CD4-positive, CD25-positive, alpha-beta regulatory T cell (primary cell): ENCODE results near the gene DENND1A. TPM values are rescaled to one million over a fixed set of nuclear protein-coding genes. Genes with fewer than 3 reads are reported as not detected.
"Not testable (repeated sequence)": the region's sequence is repeated elsewhere in the genome, so short reads cannot be mapped to it uniquely, and the experiment has no call there.

Experiments
- ATAC-seq, 2 donors: fragments of 150-1000 bp; cut with Tn5 transposase; one replicate each; pipeline ENCODE4 v1.10.0; 2021; ENCODE audit warnings: low read depth in 2 of 2, moderate number of reproducible peaks in 2 of 2, moderate library complexity in 1 of 2
- DNase-seq, 3 donors: peaks; one replicate each; pipeline versions ENCODE4 v3.0.0 to v3.0.0-alpha.2; 2012 to 2022; ENCODE audit warnings: mixed read lengths in 1 of 3
- H3K27ac ChIP-seq: one replicate; pipeline ENCODE4 v1.7.0; 2013; ENCODE audit warnings: mild to moderate bottlenecking, low read length; ENCODE audit not compliant: insufficient read depth, poor library complexity, severe bottlenecking
- H3K27me3 ChIP-seq: one replicate; pipeline ENCODE4 v1.7.0; 2013; ENCODE audit warnings: low read length; ENCODE audit not compliant: control insufficient read depth, insufficient read depth
- H3K36me3 ChIP-seq: one replicate; pipeline ENCODE4 v1.7.0; 2013; ENCODE audit warnings: mild to moderate bottlenecking, low read length, moderate library complexity; ENCODE audit not compliant: control insufficient read depth, insufficient read depth
- H3K4me1 ChIP-seq: 2 replicates; pipeline ENCODE4 v1.7.0; 2013; ENCODE audit warnings: mild to moderate bottlenecking, low read length; ENCODE audit not compliant: insufficient read depth, control insufficient read depth, poor library complexity, severe bottlenecking
- H3K4me3 ChIP-seq: one replicate; pipeline ENCODE4 v1.7.0; 2013; ENCODE audit warnings: low read depth, mild to moderate bottlenecking, low read length, moderate library complexity
- H3K9me3 ChIP-seq, 2 experiments: 1 replicate in 1 of 2; 2 replicates in 1 of 2; pipeline ENCODE4 v1.7.0; 2013; ENCODE audit warnings: low read length in 2 of 2, mild to moderate bottlenecking in 1 of 2, moderate library complexity in 1 of 2; ENCODE audit not compliant: control insufficient read depth in 2 of 2
- H3K27ac Mint-ChIP-seq, 3 donors: one replicate each; pipeline ENCODE4 v1.8.0; 2020 to 2022; ENCODE audit warnings: mild to moderate bottlenecking in 3 of 3, mixed read lengths in 3 of 3, moderate library complexity in 2 of 3
- H3K27me3 Mint-ChIP-seq: one replicate; pipeline ENCODE4 v1.8.0; 2022; ENCODE audit warnings: mild to moderate bottlenecking, mixed read lengths
- H3K36me3 Mint-ChIP-seq: one replicate; pipeline ENCODE4 v1.8.0; 2020; ENCODE audit warnings: mixed read lengths
- H3K4me1 Mint-ChIP-seq, 4 donors: one replicate each; pipeline ENCODE4 v1.8.0; 2020 to 2022; ENCODE audit warnings: mixed read lengths in 4 of 4, mild to moderate bottlenecking in 1 of 4
- H3K4me3 Mint-ChIP-seq, 4 donors: one replicate each; pipeline ENCODE4 v1.8.0; 2020 to 2022; ENCODE audit warnings: mild to moderate bottlenecking in 4 of 4, mixed read lengths in 4 of 4, moderate library complexity in 3 of 4
- H3K9me3 Mint-ChIP-seq, 7 donors: one replicate each; pipeline ENCODE4 v1.8.0; 2020 to 2022; ENCODE audit warnings: mixed read lengths in 7 of 7, mild to moderate bottlenecking in 3 of 7, moderate library complexity in 2 of 7
- polyA plus RNA-seq, 4 donors: library from polyadenylated mRNA; unstranded; fragments of 300-500 nt; fragmentation: Illumina TruSeq; gene quantifications; one replicate each; pipeline ENCODE4 v1.2.3, GENCODE V29; 2021
- total RNA-seq: library from RNA; stranded (reverse); gene quantifications from one replicate; pipeline ENCODE4 v1.2.3, GENCODE V29; 2022

DENND1A gene
- total and polyA plus RNA-seq, 5 donors from 2014 or later: 3.5 to 21.8 (median 4.7) TPM

- Histone ChIP-seq H3K4me1 (peaks cover 19% of the 10 kb centered on the region), H3K4me3 (no peak overlapping the region), H3K27me3 (no peaks in the 10 kb centered on the region), H3K9me3 (no peaks in the 10 kb centered on the region), H3K36me3 (no peaks in the 10 kb centered on the region), H3K27ac (no peak overlapping the region)
- Mint-ChIP-seq H3K4me3 (peak overlapping the region in 1 of 4 donors; percentile 9), H3K27ac (peak overlapping the region in 2 of 3 donors; percentile 53 to 78), H3K4me1 (peaks cover 11 to 23% (median 16%) of the 10 kb centered on the region in 4 donors), H3K36me3 (no peaks in the 10 kb centered on the region), H3K27me3 (no peaks in the 10 kb centered on the region), H3K9me3 (no peaks in the 10 kb centered on the region)
- ATAC-seq (no peak), DNase-seq (no peak)
Measured at GRCh38 chr9:123335193-123335985, 594.5 kb downstream of the DENND1A start.

DNA sequence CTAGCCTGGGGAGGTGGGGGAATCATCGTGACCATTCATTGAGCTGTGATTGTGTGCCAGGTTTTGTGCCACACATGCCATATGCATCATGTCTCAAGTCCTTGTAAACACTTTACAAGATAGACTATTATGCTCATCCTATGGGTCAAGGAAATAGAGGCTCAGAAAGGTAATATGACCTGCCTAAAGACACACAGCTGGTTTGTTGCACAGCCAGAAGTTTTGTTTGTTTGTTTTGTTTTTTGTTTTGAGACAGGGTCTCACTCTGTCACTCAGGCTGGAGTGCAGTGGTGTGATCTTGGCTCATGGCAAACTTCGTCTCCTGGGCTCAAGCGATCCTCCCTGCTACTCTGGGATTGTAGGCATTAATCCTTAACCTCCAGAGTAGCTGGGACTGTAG, 595.3 kb downstream of the DENND1A start:
- Mint-ChIP-seq H3K27ac (no peak overlapping the region), H3K4me3 (no peak overlapping the region)
- ATAC-seq: no peak

DNA sequence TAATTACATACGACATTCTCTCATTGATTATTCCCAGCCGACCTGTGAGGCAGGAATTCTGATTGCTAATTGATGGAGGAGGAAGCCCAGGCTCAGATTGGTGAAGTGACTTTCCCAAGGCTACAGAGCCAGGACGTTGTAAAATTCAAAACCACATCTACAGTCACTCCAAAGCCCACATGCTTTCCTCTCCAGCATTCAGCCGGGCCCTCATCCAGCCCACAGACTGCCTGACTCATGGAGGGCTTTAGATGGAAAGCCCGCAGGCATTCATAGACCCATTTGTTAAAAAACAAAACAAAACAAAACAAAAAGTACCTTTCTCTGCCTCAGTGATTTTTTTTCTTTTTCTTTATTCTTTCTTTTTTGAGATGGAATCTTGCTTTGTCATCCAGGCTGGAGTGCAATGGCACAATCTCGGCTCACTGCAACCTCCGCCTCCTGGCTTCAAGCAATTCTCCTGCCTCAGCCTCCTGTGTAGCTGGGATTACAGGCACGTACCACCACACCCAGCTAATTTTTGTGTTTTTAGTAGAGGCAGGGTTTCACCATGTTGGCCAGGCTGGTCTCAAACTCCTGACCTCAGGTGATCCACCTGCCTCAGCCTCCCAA, 596.8 kb downstream of the DENND1A start:
- H3K27me3 ChIP-seq: not testable (repeated sequence)

More for the DNA sequence above, 595.3 kb downstream of the DENND1A start:
- peaks cover 12% of the 10 kb centered on the region for H3K4me1 ChIP-seq
- H3K27me3 ChIP-seq: no peaks in the 10 kb centered on the region
- H3K4me3 ChIP-seq: no peak overlapping the region
- Mint-ChIP-seq H3K4me1 (peaks cover 6 to 21% (median 11%) of the 10 kb centered on the region in 4 donors), H3K36me3 (no peaks in the 10 kb centered on the region), H3K27me3 (no peaks in the 10 kb centered on the region), H3K9me3 (no peaks in the 10 kb centered on the region)
- no peaks in the 10 kb centered on the region for H3K36me3 ChIP-seq
- DNase-seq: no peak
- H3K9me3 ChIP-seq: no peaks in the 10 kb centered on the region
- no peak overlapping the region for H3K27ac ChIP-seq

DNA sequence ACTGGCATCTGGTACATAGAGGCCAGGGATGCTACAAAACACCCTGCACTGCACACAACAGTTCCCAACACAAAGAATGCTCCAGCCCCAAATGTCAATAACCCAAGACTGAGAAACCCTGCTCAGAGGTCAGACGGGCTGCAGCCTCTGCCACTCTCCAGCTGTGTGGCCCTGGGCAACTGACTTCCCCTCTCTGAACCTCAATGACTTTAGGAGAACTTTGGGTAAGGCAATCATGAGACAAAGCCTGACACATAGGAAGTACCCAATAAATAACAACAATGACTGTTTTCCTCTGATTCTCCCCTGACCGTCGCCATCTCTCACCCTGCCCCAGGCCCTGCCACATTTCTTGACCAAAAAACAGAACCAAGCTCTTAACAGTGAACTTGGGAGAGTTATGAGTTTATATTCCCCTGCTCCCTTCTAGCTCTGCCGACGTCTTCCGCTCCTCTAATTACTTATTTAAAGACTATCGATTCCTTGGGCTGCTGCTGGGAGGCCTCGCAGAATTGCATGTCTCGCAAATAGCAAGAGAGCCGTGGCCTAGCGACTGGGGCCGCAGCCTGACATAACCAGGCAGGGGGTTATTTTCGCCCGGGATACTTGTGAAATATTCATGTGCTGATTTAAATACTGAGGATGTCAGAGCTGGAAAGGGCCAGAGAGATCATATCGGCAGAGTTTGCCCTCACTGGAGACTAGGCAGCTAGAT, 598.4 kb downstream of the DENND1A start:
- ATAC-seq: no peak
- no peaks in the 10 kb centered on the region for H3K4me1 ChIP-seq
- no peaks in the 10 kb centered on the region for H3K27me3 ChIP-seq
- H3K4me3 Mint-ChIP-seq: no peak overlapping the region
- no peaks in the 10 kb centered on the region for H3K9me3 Mint-ChIP-seq
- no peaks in the 10 kb centered on the region for H3K36me3 Mint-ChIP-seq
- H3K27ac Mint-ChIP-seq: peak overlapping the region in 1 of 3 donors; percentile 10
- no peaks in the 10 kb centered on the region for H3K27me3 Mint-ChIP-seq
- H3K4me3 ChIP-seq: no peak overlapping the region
- no peaks in the 10 kb centered on the region for H3K36me3 ChIP-seq
- no peak overlapping the region for H3K27ac ChIP-seq
- H3K4me1 Mint-ChIP-seq: peaks cover 0 to 11% (median 0%) of the 10 kb centered on the region in 4 donors
- no peaks in the 10 kb centered on the region for H3K9me3 ChIP-seq
- DNase-seq: no peak

More for the DNA sequence above, 596.8 kb downstream of the DENND1A start:
- ATAC-seq, H3K27ac Mint-ChIP-seq, H3K27ac ChIP-seq, DNase-seq, H3K9me3 Mint-ChIP-seq, H3K4me1 ChIP-seq, H3K27me3 Mint-ChIP-seq, H3K36me3 ChIP-seq, H3K4me3 ChIP-seq, H3K4me3 Mint-ChIP-seq, H3K36me3 Mint-ChIP-seq, H3K9me3 ChIP-seq: not testable (repeated sequence)
- peaks cover 0 to 11% (median 0%) of the 10 kb centered on the region in 4 donors for H3K4me1 Mint-ChIP-seq

Other genes starting within 250 kb of the DENND1A start
- gene LHX2, start 81.6 kb upstream of the DENND1A start, total RNA-seq: not detected
- gene LHX2, start 81.6 kb upstream of the DENND1A start, polyA plus RNA-seq: not detected